IPS-15b (cell line): ENCODE results near the gene PHLDA2.
A peak's percentile ranks its signal among the peaks of the same experiment; 100 is the strongest.

Experiments
- H3K27me3 ChIP-seq: one replicate; pipeline ENCODE4 v1.6.1; 2013; ENCODE audit warnings: low read length; ENCODE audit not compliant: control insufficient read depth, insufficient read depth
- H3K36me3 ChIP-seq: one replicate; pipeline ENCODE4 v1.6.1; 2013; ENCODE audit warnings: low read length; ENCODE audit not compliant: control insufficient read depth, insufficient read depth
- H3K4me1 ChIP-seq: one replicate; pipeline ENCODE4 v1.6.1; 2013; ENCODE audit warnings: mild to moderate bottlenecking, low read length; ENCODE audit not compliant: control insufficient read depth, insufficient read depth
- H3K4me3 ChIP-seq: one replicate; pipeline ENCODE4 v1.5.1; 2013; ENCODE audit warnings: low read depth, low read length
- H3K9ac ChIP-seq: one replicate; pipeline ENCODE4 v1.6.1; 2013; ENCODE audit warnings: low read depth, mild to moderate bottlenecking, low read length
- H3K9me3 ChIP-seq: one replicate; pipeline ENCODE4 v1.6.1; 2013; ENCODE audit warnings: mild to moderate bottlenecking, low read length; ENCODE audit not compliant: control insufficient read depth, insufficient read depth

PHLDA2 gene

GRCh38 chr11:2924821-2925675, 4.2 kb downstream of the PHLDA2 start:
- Histone ChIP-seq H3K36me3 (no peaks in the 10 kb centered on the region), H3K9me3 (no peaks in the 10 kb centered on the region), H3K4me1 (no peaks in the 10 kb centered on the region), H3K4me3 (no peak overlapping the region), H3K27me3 (peaks cover 21% of the 10 kb centered on the region), H3K9ac (peak overlapping the region; percentile 47)

- Histone ChIP-seq H3K4me1 (no peaks in the 10 kb centered on the region), H3K9me3 (no peaks in the 10 kb centered on the region), H3K9ac (no peak overlapping the region), H3K4me3 (no peak overlapping the region), H3K36me3 (no peaks in the 10 kb centered on the region), H3K27me3 (peaks cover 18% of the 10 kb centered on the region)
Observed at GRCh38 chr11:2924381-2924780, 4.8 kb downstream of the PHLDA2 start.

GRCh38 chr11:2923446-2924375, 5.5 kb downstream of the PHLDA2 start:
- H3K4me3 ChIP-seq = no peak overlapping the region
- H3K9ac ChIP-seq = no peak overlapping the region
- peaks cover 14% of the 10 kb centered on the region for H3K27me3 ChIP-seq

DNA sequence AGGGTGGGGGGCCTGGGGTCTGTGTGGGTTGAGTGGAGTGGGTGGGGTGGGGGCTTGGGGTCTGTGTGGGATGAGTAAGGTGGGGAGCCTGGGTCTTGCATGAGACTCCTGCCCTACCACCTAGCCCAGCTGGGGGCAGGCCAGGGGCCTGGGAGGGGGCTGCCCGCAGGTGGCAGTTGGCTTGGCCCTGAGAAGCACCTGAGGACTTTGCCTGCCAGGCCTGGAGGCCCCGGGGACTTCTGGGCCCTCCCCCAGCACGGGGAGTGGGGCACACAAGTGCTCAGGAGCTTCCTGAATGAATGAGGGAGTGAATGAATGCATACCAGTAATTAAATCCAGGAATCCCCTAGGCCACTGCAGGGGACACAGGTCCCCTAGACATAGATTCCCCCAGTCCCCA, 6.6 kb downstream of the PHLDA2 start:
- H3K4me3 ChIP-seq = no peak overlapping the region
- H3K36me3 ChIP-seq = no peaks in the 10 kb centered on the region
- H3K9ac ChIP-seq = no peak overlapping the region
- peaks cover 6% of the 10 kb centered on the region for H3K27me3 ChIP-seq
- H3K9me3 ChIP-seq = no peaks in the 10 kb centered on the region
- H3K4me1 ChIP-seq = no peaks in the 10 kb centered on the region

More at GRCh38 chr11:2923446-2924375, 5.5 kb downstream of the PHLDA2 start:
- Histone ChIP-seq H3K4me1 (no peaks in the 10 kb centered on the region), H3K9me3 (no peaks in the 10 kb centered on the region), H3K36me3 (no peaks in the 10 kb centered on the region)

DNA sequence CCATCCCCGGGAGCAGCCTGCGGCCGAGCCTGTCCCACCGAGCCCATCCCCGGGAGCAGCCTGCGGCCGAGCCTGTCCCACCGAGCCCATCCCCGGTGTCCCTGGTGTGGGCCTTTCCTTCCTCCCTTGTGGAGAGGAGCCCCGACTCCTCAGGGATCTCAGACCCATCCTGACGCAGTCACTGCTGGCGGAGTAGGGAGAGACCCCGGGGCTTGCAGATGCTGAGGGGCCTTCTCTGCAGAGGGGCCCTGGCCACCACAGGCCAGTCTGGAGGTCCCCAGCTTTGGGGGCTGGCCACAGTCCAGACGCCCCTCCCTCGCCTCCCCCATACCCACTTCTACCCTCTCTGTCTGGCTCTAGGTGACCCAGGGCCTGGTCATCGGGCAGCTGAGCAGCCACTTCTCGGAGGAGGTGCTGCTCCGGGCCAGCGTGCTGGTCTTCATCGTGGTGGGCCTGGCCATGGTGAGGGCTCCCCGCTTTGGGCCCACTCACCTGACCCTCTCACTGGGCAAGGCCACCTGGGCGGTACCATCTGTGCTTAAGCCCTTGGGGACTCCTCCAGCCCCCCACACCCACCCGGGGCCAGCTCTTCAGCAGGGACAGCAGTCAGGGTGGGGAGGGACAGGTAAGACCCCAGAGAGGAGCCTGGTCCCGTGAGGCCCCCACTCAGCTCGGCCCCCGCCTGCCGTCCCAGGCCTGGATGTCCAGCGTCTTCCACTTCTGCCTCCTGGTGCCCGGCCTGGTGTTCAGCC, 7.3 kb downstream of the PHLDA2 start:
- H3K9me3 ChIP-seq = no peaks in the 10 kb centered on the region
- H3K4me1 ChIP-seq = no peaks in the 10 kb centered on the region
- no peak overlapping the region for H3K9ac ChIP-seq
- no peak overlapping the region for H3K4me3 ChIP-seq
- H3K27me3 ChIP-seq = no peaks in the 10 kb centered on the region
- H3K36me3 ChIP-seq = no peaks in the 10 kb centered on the region

GRCh38 chr11:2921261-2921660, 8.0 kb downstream of the PHLDA2 start:
- H3K4me1 ChIP-seq = no peaks in the 10 kb centered on the region
- H3K36me3 ChIP-seq = no peaks in the 10 kb centered on the region
- no peak overlapping the region for H3K9ac ChIP-seq

DNA sequence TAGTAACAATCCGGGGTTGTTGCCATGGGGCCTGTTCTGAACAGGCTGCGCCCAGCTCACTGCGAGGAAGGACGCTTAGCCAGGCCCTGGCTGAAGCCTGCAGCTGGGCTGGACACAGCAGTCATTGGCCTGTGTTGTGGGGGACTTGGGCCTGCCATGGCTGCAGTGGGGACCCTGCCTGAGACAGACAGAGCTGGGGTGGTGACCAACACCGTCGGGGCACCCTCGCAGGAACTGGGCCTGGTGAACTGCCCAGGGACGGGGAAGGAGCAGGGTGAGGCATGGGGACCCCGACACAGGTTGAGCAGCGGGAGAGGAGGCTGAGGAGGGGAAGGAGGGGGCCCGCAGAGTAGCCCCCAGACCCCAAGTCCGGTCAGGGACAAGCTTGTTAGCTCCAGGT, 8.9 kb downstream of the PHLDA2 start:
- no peak overlapping the region for H3K9ac ChIP-seq
- no peaks in the 10 kb centered on the region for H3K36me3 ChIP-seq
- no peaks in the 10 kb centered on the region for H3K9me3 ChIP-seq
- no peaks in the 10 kb centered on the region for H3K4me1 ChIP-seq
- no peaks in the 10 kb centered on the region for H3K27me3 ChIP-seq
- H3K4me3 ChIP-seq = no peak overlapping the region

More at GRCh38 chr11:2921261-2921660, 8.0 kb downstream of the PHLDA2 start:
- Histone ChIP-seq H3K9me3 (no peaks in the 10 kb centered on the region), H3K4me3 (no peak overlapping the region), H3K27me3 (no peaks in the 10 kb centered on the region)

DNA sequence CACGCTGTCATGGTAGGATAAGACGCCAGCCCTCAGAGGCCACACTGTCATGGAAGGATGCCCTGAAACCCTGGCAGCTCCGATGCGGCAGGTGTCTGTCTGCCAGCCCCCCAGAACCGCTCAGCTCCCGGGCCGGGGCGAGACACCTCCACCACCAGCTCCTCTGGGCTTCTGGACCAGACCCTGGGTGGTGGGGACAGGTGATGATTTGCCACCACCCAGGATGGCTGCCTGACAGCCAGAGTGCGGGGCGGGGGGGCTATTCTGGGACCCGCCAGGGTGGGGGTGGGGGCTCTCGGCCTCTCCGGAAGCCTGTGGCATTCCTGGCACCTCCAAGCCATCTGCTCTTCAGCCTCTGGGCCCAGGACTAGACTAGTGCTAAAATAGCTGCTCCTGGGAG, 9.4 kb downstream of the PHLDA2 start:
- Histone ChIP-seq H3K4me1 (no peaks in the 10 kb centered on the region), H3K9me3 (no peaks in the 10 kb centered on the region), H3K27me3 (no peaks in the 10 kb centered on the region), H3K36me3 (no peaks in the 10 kb centered on the region), H3K9ac (no peak overlapping the region), H3K4me3 (no peak overlapping the region)

DNA sequence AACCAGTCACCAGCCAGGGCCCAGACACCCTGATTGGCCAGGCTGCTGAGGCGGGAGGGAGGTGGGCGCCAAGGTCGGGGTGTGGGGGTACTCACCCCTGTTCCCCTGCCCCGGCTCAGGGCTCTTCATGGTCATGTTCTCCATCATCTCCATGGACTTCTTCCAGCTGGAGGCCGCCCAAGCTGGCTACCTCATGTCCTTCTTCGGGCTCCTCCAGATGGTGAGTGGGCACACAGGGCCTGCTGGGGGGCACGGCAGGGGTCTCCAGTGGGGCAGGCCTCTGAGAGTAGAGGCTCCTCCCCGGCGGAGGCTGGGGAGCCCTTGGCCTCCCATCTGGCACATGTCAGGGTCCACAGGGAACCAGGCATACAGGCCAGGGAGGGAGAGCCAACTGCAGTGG, 10.0 kb downstream of the PHLDA2 start:
- no peaks in the 10 kb centered on the region for H3K36me3 ChIP-seq
- H3K9ac ChIP-seq = no peak overlapping the region
- no peaks in the 10 kb centered on the region for H3K4me1 ChIP-seq
- no peaks in the 10 kb centered on the region for H3K9me3 ChIP-seq
- H3K4me3 ChIP-seq = no peak overlapping the region
- no peaks in the 10 kb centered on the region for H3K27me3 ChIP-seq

- H3K4me1 ChIP-seq = no peaks in the 10 kb centered on the region
- H3K27me3 ChIP-seq = no peaks in the 10 kb centered on the region
- H3K4me3 ChIP-seq = no peak overlapping the region
- H3K9ac ChIP-seq = no peak overlapping the region
- H3K36me3 ChIP-seq = no peaks in the 10 kb centered on the region
- no peaks in the 10 kb centered on the region for H3K9me3 ChIP-seq
Observed at GRCh38 chr11:2917842-2918490, 11.3 kb downstream of the PHLDA2 start.
